HG03442 (cell line): ENCODE measurements around the gene NR1H2.
"Not testable (repeated sequence)": the region's sequence is repeated elsewhere in the genome, so short reads cannot be mapped to it uniquely, and the experiment has no call there.

Experiments
- ATAC-seq: cut with Tn5 transposase; IDR thresholded peaks from one replicate; pipeline ENCODE4 v1.9.1; 2021; ENCODE audit warnings: mild to moderate bottlenecking, moderate library complexity; ENCODE audit not compliant: unreplicated experiment

The NR1H2 gene

GRCh38 chr19:50377517-50377916 is 1.3 kb downstream of the NR1H2 start:
- ATAC-seq: no peak

GRCh38 chr19:50378169-50378862 is 2.1 kb downstream of the NR1H2 start:
- ATAC-seq: no peak

DNA sequence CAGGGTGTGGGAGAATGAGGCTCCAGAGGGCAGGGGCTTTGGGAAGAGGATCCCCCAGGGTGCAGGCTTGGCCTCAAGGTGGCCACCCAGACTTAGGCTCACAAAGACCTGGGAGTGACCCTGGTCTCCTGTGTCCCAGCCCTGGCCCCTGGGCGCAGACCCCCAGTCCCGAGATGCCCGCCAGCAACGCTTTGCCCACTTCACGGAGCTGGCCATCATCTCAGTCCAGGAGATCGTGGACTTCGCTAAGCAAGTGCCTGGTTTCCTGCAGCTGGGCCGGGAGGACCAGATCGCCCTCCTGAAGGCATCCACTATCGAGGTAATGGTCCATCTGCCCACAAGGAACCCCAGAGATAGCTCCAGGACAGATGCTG is 2.6 kb downstream of the NR1H2 start:
- ATAC-seq: no peak

DNA sequence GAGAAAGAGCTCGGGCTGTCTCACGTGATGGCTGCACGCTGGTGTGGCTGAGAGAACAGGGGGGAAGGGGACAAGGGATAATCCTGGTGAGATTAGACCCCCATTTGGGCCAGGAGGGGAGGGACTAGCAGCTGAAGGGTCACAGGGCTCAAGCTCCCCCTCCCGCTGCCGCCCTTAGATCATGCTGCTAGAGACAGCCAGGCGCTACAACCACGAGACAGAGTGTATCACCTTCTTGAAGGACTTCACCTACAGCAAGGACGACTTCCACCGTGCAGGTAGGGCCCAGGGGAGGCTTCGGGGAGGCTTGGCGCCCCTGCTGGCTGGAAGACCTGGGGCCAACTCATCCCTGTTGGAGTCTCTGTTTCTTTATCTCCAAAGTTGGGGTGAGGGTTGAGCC is 3.3 kb downstream of the NR1H2 start:
- no peak for ATAC-seq

GRCh38 chr19:50380137-50380536 is 3.9 kb downstream of the NR1H2 start:
- no peak for ATAC-seq

DNA sequence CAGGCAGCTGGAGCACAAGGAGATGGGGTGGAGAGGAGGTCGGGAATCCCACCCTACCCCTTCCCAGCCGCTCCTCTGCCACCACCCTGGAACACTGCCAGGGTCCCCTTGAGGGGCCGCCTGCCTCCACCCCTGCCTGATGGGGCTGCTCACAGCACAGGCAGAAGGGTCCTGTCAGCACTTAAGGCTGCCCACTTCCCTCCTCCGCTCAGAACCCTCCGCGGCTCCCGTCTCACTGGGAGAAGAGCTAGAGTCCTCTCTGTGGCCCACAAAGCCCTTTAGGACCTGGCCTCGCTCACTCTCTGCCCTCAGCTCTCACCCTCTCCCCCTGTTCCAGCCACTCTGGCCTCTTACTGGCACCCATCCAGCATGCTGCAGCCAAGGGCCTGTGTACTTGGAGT is 4.5 kb downstream of the NR1H2 start:
- ATAC-seq: no peak

GRCh38 chr19:50381881-50382729 is 5.8 kb downstream of the NR1H2 start:
- no peak for ATAC-seq

DNA sequence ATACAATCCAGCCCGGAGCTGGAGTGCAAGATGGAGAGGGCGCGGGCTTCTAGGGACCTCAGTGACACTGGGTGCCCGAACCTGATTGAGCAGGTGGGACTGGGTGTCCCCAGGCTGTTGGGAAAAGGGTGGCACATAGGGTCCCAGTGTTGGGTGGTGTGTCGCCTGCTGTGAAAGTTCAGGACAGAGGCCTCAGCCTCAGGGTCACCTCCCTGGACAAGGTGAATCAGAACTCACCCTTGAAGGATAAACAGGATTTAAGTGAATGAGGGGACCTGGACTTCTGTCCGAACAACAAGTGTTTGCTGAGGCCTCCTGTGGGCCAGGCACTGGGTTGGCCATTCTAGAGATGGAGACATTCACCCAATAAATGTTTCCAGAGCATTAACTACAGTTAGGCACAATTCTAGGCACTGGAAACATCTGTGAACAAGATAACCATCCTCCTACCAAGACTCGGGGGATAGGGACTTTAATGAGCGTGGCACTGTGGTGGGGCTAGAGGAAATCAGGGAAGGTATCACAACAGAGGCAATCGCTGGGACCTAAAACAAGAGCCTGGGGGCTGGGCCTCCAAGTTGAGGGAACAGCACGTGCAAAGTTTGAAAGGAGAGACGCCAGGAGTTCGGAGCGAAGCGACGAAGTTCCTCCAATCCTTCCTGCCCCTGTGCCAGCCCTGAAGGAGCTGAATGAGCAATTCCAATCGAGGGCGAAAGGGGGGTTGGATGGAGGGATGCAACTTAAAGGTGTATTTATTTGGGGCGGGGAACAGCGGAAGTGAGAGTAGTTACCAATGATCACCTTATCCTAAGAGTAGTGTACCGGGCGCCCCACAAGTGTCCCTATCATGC is 7.0 kb downstream of the NR1H2 start:
- no peak for ATAC-seq

DNA sequence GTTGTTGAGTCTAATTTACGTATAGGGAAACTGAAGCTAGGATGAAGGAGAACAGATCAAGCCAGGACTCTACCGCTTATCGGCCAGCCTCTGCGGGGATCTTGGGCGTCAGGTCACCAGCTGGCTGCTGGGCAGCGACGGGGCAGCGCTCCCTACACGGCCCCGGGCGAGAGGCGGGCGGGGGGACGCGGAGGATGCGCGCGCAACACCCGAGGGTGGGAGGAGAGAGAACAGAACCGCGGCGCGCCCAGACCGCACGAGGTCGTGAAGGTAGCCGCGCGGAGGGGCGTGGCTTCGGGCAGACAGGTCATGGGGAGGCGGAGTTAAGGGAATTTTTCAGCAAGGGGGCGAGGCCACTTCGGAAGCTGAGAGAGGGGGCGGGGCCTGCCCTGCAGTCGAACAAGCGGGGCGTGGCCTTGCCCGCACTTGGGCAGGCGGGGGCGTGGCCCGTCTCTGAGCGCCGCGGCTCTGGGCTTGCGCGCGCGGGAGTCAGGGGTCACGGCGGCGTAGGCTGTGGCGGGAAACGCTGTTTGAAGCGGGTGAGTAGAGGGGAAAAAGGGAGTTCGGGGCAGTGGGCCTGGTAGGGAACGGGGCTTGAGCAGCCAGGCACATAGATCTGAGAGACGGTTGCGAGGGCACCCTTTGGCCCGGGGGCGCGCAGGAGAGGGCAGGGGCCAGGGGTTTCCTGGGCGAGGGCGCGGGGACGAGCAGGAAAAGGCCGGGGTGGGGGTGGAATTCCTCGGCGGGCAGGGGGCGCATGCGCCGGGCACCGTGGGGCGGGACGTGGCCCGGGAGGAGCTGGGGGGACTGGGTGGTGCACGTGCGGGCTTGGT is 7.8 kb downstream of the NR1H2 start, which contains the start of gene POLD1:
TSS of gene POLD1 (plus strand) at position 496 of the 833 bp plus-strand sequence. CDS start 14,505 bp downstream, outside the sequence.
- ATAC-seq: peak; percentile 79

GRCh38 chr19:50384685-50385535 is 8.7 kb downstream of the NR1H2 start:
- ATAC-seq: no peak

DNA sequence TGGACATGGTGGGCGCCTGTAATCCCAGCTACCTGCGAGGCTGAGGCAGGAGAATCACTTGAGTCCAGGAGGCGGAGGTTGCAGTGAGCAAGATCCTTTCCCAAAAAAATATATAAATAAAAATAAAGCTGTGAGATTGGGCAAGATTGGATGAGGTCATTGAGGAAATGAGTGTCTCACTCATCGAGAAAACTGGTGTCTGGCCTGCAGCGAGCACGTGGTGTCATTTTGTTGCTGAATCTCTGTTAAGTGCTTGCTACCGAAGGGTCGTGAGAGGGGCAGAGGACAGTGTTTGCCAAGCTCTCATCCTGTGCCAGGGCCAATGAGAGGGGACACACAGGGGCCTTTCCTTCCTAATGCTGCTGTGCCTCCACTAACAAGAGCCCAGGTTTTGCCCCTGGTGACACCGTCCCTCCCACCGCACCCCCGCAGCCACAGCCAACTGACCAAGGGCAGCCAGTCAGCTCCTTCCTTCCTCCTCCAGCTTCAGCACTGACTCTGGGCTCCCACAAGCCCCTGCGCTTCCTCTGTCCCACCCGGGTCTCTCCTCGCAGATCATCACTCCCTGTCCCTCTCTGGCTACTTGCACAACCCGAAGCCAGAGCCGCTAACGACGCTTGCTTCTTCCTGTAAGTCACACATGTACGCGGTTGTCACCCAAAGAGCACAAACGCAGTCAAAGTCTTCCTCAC is 11.1 kb downstream of the NR1H2 start:
- no peak for ATAC-seq

DNA sequence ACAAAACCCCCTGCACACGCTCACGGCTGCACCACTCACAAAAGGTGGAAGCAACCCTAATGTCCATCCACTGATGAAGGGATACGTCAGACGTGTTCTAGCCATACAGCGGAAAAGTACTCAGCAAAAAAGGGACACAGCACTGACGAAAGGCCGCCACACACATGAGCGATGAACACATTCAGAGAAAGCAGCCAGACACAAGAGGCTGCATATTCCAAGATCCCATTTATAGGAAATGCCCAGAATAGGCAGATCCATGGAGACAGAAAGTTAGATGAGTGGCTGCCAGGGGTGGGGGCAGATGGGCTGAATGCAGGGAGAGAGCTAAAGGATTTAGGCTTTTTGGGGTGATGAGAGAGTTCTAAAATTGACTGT is 11.6 kb downstream of the NR1H2 start:
- no peak for ATAC-seq

DNA sequence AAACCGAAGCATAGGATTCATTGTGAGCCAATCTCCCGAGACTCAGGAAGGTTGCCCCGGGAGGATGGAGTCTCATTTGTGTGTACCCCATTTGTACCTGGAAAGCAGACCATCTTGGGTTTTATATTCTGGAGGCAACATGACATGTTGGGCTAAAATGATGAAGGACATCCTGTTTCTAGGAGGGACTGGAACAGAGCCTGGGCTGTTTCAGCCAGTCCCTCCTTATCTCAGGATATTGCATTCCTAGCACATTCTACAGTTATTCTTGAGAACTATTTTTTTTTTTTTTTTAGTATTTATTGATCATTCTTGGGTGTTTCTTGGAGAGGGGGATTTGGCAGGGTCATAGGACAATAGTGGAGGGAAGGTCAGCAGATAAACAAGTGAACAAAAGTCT is 14.0 kb downstream of the NR1H2 start:
- not testable (repeated sequence) for ATAC-seq

- ATAC-seq: not testable (repeated sequence)
Measured at GRCh38 chr19:50390952-50391351, 14.7 kb downstream of the NR1H2 start.

DNA sequence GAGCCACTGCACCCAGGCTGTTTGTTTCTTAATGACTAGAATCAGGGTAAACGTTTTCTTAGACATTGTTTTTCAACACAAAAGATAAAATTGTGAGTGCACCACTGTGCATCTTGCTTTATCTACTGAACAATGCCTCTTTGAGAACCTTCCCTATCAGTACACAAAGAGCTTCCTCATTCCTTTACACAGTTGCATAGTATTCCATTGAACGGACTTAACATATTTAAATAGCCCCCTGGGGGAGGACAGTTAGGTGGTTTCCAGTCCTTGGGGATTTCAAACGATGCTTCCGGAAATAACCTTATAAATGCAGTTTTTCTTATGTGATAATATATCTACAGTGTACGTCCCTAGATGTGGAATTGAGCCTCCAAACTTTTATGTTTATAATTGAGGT is 16.5 kb downstream of the NR1H2 start:
- no peak for ATAC-seq

- no peak for ATAC-seq
Measured at GRCh38 chr19:50393589-50393988, 17.3 kb downstream of the NR1H2 start.

GRCh38 chr19:50394017-50394416 is 17.8 kb downstream of the NR1H2 start:
- no peak for ATAC-seq

DNA sequence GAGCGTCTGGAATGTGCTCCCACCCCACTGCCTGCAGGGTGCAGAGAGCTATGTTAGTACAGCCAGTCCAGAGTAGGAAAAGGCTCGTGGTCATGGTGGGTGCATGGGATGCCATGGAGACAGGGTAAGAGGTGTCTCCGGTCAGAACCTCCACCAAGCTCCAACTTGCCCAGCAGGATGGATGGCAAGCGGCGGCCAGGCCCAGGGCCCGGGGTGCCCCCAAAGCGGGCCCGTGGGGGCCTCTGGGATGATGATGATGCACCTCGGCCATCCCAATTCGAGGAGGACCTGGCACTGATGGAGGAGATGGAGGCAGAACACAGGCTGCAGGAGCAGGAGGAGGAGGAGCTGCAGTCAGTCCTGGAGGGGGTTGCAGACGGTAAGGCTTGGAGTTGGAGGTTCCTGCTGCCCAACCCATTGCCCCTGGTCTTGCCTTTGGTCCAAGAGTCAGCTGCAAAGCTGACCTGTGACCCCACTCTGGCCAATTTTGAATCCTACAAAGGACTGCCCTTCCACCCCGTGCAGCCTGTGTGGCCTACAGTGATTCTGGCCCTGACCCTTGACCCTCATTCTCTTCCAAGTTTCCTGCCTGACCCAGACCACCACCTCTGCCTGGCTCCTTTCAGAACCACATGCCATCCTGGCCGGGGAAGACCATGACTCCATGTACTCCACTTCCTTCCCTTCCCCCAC is 22.6 kb downstream of the NR1H2 start:
- no peak for ATAC-seq
